ENCODE data around the gene INPP5E.

DNA sequence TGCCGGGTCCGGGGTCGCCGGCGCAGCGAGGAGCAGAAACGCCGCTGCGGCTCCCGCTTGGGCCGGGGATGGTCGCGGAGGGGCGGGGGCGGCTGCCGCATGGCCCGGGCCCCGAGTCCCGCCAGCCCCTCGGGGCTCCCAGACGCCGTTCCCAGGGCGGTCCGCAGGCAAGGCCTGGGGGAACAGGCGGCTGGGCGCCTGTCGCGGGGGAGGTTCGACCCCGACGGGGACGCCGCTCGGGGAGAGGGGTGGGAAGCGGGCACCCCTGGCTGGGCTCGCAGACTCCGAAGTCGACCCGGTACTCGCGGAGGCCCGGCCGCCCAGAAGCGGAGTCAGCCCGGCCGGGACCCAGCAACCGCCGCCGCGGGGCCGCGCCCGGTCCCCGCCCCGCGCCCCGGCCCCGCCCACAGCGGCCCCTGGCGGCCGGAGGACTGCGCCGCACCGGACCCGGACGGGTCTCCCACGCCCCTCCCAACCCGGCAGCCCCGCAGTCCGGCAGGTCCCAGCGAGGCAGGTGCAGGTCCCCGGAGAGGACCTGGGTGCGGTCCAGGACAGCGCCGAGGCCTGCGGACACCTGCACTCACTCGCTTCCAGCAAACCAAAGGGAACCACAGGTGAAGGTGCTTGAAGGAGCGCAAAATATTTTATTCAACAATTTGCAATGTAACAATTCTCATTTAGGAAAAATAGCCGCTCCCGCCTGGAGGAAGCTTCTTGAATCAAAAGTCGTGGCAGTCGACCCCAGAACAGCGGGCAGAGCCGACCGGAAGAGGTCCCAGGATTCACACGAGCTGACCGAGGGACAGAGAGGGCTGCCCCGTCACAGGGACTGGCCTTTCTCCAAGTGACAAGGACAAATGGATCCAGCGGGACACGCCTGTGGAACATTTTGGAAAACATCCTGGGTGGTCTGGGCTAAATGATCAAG is at the start of gene INPP5E:
- TF ChIP-seq, protein P1, sequence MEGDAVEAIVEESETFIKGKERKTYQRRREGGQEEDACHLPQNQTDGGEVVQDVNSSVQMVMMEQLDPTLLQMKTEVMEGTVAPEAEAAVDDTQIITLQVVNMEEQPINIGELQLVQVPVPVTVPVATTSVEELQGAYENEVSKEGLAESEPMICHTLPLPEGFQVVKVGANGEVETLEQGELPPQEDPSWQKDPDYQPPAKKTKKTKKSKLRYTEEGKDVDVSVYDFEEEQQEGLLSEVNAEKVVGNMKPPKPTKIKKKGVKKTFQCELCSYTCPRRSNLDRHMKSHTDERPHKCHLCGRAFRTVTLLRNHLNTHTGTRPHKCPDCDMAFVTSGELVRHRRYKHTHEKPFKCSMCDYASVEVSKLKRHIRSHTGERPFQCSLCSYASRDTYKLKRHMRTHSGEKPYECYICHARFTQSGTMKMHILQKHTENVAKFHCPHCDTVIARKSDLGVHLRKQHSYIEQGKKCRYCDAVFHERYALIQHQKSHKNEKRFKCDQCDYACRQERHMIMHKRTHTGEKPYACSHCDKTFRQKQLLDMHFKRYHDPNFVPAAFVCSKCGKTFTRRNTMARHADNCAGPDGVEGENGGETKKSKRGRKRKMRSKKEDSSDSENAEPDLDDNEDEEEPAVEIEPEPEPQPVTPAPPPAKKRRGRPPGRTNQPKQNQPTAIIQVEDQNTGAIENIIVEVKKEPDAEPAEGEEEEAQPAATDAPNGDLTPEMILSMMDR (conservative IDR thresholded peaks at IDR 0.05 in 1 of 2, IDR thresholded peaks at IDR 0.05 in 1 of 2; ENCODE audit: low read depth in 1 of 2, low read length in 2 of 2) = peak; percentile 31 to 38
- TF ChIP-seq EZH2 (IDR thresholded peaks at IDR 0.05; ENCODE audit: low read length, missing control alignments) = no peak
